Measurements from ENCODE around the gene ETFA.

DNA sequence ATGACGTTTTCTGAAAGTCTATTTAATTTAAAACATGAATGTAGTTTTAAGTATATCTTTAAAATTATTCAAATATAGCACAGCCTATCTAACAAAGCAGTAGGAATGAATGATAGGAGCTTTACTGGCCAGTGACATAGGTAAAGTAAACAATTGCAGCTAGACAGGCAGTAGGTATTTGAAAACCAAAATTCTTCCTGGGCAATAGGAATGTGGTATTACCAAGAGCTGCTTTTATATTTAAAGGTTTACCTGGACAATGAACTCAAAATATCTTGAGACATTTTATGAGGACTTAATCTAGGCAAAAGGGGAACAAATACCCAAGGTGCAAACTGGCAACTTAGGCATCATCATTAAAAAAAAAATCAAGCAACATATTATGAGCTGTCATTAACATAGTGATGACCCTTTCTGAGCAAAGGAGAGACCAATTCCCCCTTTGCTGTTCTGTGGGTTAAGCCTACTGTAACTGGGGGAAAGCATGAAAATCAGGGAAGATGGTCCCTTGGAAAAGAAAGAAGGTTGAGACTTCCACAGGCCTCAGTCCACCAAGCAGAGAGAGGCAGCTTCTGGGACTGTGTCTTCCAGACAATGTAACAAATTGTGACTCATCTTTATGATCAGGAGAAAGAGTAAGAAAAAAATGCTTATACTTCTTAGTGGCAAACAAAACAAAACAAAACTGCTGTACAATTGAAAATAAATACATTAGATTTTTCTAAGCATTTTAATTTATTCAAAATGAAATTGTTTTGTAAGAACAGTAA is 38.2 kb upstream of the ETFA start:
- TF ChIP-seq EZH2 (IDR thresholded peaks at IDR 0.05; ENCODE audit: borderline replicate concordance, low read length) (no peak), CTCF (conservative IDR thresholded peaks at IDR 0.05 in 1 of 2, IDR thresholded peaks at IDR 0.05 in 1 of 2; ENCODE audit: extremely low read depth in 1 of 2, insufficient read depth in 1 of 2, low read depth in 1 of 2, low read length in 2 of 2) (no peak)
